GM19035 (cell line): ENCODE measurements around the gene PFDN5.
"Not testable (repeated sequence)": the region's sequence is repeated elsewhere in the genome, so short reads cannot be mapped to it uniquely, and the experiment has no call there.

Experiments used
- ATAC-seq: cut with Tn5 transposase; IDR thresholded peaks from one replicate; pipeline ENCODE4 v1.9.1; 2021; ENCODE audit not compliant: unreplicated experiment

Gene PFDN5

DNA sequence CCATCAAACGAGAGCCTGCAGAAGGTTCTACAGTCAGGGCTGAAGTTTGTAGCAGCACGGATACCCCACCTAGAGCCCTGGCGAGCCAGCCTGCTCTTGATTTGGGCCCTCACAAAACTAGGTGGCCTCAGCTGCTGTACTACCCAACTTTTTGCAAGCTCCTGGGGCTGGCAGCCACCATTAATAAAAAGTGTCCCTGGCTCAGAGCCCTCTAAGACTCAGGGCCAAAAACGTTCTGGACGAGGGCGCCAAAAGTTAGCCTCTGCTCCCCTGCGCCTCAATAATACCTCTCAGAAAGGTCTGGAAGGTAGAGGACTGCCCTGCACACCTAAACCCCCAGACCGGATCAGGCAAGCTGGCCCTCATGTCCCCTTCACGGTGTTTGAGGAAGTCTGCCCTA is 8.9 kb upstream of the PFDN5 start:
- no peak for ATAC-seq

DNA sequence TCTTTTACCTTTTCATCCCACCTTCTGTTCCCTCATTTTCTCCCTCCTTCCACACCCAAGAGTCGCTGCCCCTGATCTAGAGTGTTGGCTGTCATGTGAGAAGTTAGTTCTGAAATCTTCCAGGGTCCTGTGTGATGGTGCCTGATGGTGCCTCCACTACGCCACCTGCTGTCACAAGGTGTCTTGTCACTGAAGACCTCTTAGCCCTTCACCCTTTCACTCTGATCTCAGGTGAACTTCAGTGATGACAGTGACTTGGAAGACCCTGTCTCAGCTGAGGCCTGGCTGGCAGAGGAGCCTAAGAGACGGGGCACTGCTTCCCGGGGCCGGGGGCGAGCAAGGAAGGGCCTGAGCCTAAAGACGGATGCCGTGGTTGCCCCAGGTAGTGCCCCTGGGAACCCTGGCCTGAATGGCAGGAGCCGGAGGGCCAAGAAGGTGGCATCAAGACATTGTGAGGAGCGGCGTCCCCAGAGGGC is 7.6 kb upstream of the PFDN5 start:
- ATAC-seq: no peak

GRCh38 chr12:53288322-53288721 is 7.0 kb upstream of the PFDN5 start:
- ATAC-seq: no peak

GRCh38 chr12:53289891-53290290 is 5.5 kb upstream of the PFDN5 start:
- ATAC-seq: no peak

- no peak for ATAC-seq
Observed at GRCh38 chr12:53290661-53291060, 4.7 kb upstream of the PFDN5 start.

DNA sequence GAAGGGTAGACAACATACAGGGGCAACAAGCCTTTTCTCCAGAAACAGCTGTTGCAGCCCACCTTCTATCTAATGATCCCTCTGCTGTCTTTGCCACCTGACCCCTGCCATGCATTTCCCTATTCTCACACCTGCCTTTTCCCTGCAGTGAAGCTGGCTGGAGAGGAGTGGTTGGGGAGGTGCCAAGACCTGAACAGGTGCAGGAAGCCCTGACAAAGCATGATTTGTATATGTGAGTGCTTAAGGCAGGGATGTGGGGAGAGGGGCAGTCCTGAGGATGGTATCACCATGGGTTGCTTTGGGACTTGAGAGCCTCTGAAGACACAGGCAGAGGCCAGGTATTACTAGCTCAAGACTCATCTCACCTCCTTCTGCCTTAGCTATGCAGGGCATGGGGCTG is 2.9 kb upstream of the PFDN5 start:
- ATAC-seq: no peak

DNA sequence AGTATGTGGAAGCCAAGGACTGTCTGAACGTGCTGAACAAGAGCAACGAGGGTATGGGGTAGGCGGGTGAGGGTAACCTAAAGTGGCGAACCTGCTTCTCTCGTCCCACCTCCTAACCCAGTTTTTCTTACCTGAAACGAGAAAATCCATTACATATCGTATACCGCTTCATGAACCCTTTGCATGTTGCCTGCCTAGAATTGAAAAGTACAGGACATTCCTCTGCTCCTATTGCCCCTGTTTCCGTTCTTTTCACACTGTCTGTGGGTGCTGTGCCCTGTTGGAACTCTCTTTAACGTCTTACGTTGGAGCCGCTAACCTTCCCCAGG is 513 bp downstream of the PFDN5 start:
- no peak for ATAC-seq

- not testable (repeated sequence) for ATAC-seq
Observed at GRCh38 chr12:53297106-53297505, 1.8 kb downstream of the PFDN5 start.

GRCh38 chr12:53298164-53298563 is 2.8 kb downstream of the PFDN5 start:
- ATAC-seq: no peak

GRCh38 chr12:53299101-53299453 is 3.7 kb downstream of the PFDN5 start:
- no peak for ATAC-seq

DNA sequence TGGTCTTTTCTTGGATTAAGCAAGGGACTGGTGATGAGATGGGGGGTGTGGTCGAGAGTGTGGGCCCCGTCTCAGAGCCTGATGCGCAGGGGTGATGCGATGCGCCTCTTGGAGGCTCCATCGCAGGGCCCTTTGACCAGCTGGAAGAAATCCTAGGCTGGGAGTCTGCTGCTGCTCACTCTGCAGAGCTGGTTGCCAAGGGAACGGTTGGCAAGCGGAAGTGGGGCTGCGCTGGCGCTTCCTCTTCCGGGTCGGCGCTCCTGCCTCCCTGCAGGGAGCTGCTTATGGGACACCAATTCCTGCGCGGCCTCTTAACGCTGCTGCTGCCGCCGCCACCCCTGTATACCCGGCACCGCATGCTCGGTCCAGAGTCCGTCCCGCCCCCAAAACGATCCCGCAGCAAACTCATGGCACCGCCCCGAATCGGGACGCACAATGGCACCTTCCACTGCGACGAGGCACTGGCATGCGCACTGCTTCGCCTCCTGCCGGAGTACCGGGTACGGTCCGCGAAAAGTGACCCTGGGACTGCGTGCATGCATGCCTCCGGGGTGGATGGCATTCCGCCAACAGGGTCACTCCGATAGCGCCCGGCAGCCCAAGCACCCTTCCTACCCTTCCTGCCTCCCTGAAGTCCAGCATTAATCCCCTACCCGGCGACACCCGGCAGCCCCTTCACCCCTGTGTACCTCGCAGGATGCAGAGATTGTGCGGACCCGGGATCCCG is 4.3 kb downstream of the PFDN5 start, which contains the start of gene MYG1:
MYG1 (plus strand) TSS at position 242 of the 727 bp plus-strand sequence; CDS start at position 285, 43 bp downstream.
- peak; percentile 72 for ATAC-seq

- no peak for ATAC-seq
Observed at GRCh38 chr12:53300187-53300586, 4.8 kb downstream of the PFDN5 start.

- no peak for ATAC-seq
Observed at GRCh38 chr12:53302903-53303302, 7.6 kb downstream of the PFDN5 start.

- ATAC-seq: no peak
Observed at GRCh38 chr12:53306826-53307225, 11.5 kb downstream of the PFDN5 start.

- no peak for ATAC-seq
Observed at GRCh38 chr12:53308276-53308675, 12.9 kb downstream of the PFDN5 start.

GRCh38 chr12:53313996-53314395 is 18.7 kb downstream of the PFDN5 start:
- ATAC-seq: no peak

DNA sequence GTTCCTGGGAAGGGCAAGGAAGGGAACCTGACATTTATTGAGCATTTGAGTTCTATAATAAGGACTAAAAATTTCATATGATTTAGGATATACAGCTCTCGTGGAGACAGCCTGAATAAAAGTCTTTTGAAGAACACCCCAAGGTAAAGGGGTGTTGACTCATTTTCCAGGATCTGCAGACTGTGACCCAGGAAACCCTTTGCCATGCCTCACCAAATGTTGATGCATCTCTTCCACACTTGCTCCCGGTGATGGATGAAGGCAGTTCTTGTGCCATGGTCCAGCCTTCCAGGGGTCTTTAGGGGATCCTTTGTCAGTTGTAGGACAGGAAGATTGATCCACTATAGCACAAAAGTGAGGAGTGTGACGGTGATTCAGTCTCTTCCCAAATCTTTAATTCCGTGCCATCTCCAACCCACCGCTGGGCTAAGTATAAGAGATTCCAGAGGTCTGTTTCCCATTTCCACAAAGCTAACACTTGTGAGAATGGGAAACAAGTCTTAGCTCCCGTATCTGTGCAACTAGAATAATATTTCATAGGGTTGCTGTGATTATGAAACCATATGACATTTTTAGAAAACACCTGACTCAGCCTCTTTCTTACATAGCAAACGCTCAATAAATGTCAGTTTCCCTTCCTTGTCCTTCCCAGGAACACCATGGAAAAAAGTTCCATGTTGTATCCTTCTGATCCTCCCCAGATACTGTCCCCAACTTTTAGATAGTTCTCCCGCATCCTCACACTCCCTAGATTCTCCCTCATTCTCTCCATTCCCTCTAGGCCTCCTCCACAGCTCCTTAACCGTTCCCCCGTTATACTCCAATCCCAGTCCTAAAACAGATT is 25.2 kb downstream of the PFDN5 start:
- no peak for ATAC-seq

DNA sequence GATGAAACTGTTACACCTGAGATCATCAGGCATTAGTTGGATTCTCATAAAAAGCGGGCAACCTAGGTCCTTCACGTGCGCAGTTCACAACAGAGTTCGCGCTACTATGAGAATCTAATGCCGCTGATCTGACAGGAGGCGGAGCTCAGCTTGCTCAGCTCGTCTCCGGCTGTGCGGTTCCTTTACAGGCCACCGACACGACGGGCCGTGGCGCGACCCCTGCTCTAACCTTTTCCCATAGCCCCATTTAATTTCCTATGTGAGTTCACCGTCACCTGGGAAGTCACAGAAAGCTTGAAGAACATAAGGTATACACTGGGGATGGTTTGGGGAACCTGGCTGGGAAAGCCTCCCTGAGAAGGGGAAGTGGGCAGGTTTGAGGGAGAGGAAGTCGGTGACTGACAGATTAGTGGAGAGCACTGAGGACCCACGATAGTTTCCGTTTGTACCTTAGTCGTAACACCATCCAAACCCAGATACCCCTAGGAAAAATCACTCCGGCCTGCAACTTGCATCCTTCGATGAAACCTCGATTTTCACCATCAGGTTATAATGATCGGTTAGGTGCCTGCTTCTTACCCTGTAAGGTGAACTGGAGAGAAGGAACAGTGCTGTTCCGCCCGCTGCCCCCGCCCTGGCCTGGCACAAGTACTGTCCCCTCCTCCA is 28.9 kb downstream of the PFDN5 start:
- peak; percentile 33 for ATAC-seq

DNA sequence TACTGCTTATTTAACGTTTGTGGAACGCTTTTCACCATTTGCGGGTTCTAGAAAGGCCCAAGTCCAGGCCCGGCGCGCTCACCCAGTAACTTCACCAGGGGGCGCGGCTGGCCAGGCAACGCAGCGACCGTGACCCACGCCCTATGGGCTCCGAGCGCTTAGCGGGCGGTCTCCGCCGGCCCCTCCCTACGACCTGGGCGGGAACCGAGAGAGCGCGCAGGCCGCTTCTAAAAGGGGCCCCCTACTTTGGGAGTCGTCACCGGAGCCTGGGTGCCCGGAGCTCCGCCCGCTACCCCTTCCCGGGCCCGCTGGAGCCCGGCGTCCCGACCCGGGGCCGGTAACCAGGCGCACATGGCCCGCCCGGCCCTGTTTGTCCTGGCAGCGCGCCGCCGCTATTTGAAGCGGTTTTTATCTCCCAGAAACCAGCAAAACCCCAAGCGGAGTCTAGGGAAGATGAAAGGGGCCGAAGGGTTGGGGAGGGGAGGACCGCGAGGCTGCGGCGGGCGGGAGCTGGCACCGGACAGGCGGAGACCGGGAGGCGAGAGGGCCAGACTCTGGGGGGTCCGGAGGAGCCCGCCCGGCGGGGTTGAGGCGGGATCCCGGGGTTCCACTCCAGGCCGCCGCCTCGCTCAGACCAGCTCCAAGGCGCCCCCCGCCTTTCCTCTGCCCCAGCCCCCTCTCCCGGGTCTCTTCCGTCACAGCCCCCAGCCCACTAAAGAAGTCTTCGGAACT is 29.6 kb downstream of the PFDN5 start:
- peak; percentile 56 for ATAC-seq

DNA sequence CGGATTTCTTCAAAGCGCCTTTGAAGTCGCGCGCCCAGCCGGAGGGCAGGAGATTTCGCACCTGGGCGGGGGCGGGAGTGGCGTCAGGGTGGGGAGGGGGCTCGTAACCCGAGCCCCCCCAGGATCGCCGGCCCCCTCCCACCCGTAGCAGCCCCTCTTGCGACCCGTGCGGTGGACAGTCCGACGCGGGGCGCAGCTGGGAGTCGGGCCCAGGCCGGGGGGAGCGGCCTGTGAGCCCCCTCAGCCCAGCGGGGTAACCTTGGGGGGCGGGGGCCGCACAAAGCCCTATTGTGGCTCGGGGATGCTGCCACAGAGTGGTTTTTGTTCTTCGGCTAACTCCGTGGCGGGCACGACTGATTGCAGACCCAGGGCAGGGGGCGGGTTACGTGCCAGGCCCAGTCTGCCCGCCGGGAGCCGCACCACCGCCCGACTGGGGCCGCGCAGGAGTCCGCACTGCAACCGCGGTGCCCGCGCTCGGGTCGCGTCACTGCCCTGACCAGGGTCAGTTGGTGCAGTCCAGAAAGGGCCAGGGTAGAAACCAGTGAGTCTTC is 30.2 kb downstream of the PFDN5 start:
- ATAC-seq: no peak
